Neural cell (in vitro differentiated cells): ENCODE measurements around the gene C3orf70.

Source experiments
- EZH2 ChIP-seq: fragments of 200-600, 300-800 bp; shearing (Covaris generic), sonication (generic); IDR thresholded peaks from 2 replicates; pipeline ENCODE4 v1.6.1; 2014; ENCODE audit warnings: antibody characterized with exemption, low read length, borderline replicate concordance, mild to moderate bottlenecking; ENCODE audit not compliant: insufficient read depth, poor library complexity, severe bottlenecking
- MXI1 ChIP-seq: fragments of 450-650 bp; conservative IDR thresholded peaks from 2 replicates; pipeline ENCODE4 v1.6.1; 2014; ENCODE audit warnings: antibody characterized with exemption, mild to moderate bottlenecking; ENCODE audit not compliant: poor library complexity, severe bottlenecking
- POLR2AphosphoS5 ChIP-seq: IDR thresholded peaks from 2 replicates; pipeline ENCODE4 v1.6.1; 2012
- RAD21 ChIP-seq: fragments of 450-650 bp; conservative IDR thresholded peaks from 2 replicates; pipeline ENCODE4 v1.6.1; 2014; ENCODE audit warnings: antibody characterized with exemption, mild to moderate bottlenecking, moderate library complexity
- TAF1 ChIP-seq: IDR thresholded peaks from 2 replicates; pipeline ENCODE4 v1.6.1; 2012; ENCODE audit warnings: low read depth
- TF ChIP-seq, protein P1 (sequence below): fragments of 450-650 bp; IDR thresholded peaks from 2 replicates; pipeline ENCODE4 v1.5.1; 2014; ENCODE audit warnings: antibody characterized with exemption, mild to moderate bottlenecking, moderate library complexity; ENCODE audit not compliant: poor library complexity, severe bottlenecking

- TF ChIP-seq, protein P1, sequence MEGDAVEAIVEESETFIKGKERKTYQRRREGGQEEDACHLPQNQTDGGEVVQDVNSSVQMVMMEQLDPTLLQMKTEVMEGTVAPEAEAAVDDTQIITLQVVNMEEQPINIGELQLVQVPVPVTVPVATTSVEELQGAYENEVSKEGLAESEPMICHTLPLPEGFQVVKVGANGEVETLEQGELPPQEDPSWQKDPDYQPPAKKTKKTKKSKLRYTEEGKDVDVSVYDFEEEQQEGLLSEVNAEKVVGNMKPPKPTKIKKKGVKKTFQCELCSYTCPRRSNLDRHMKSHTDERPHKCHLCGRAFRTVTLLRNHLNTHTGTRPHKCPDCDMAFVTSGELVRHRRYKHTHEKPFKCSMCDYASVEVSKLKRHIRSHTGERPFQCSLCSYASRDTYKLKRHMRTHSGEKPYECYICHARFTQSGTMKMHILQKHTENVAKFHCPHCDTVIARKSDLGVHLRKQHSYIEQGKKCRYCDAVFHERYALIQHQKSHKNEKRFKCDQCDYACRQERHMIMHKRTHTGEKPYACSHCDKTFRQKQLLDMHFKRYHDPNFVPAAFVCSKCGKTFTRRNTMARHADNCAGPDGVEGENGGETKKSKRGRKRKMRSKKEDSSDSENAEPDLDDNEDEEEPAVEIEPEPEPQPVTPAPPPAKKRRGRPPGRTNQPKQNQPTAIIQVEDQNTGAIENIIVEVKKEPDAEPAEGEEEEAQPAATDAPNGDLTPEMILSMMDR = no peak
- TF ChIP-seq RAD21 (no peak), MXI1 (no peak), EZH2 (no peak), TAF1 (no peak), POLR2AphosphoS5 (no peak)
Observed at GRCh38 chr3:185067173-185067572, 85.7 kb downstream of the C3orf70 start.
